HG03378 (cell line): ENCODE results near the gene BARX2.

ENCODE experiments used
- ATAC-seq: cut with Tn5 transposase; IDR thresholded peaks from one replicate; pipeline ENCODE4 v1.9.1; 2021; ENCODE audit warnings: mild to moderate bottlenecking, moderate library complexity; ENCODE audit not compliant: unreplicated experiment

The BARX2 gene

GRCh38 chr11:129435499-129436245, 60.0 kb downstream of the BARX2 start:
- no peak for ATAC-seq

GRCh38 chr11:129436573-129436972, 60.9 kb downstream of the BARX2 start:
- ATAC-seq = no peak

- no peak for ATAC-seq
Measured at GRCh38 chr11:129440028-129440713, 64.5 kb downstream of the BARX2 start.

- no peak for ATAC-seq
Measured at GRCh38 chr11:129442171-129442570, 66.5 kb downstream of the BARX2 start.

- ATAC-seq = no peak
Measured at GRCh38 chr11:129443276-129443675, 67.6 kb downstream of the BARX2 start.

GRCh38 chr11:129444274-129444673, 68.6 kb downstream of the BARX2 start:
- ATAC-seq = no peak

- ATAC-seq = no peak
Measured at GRCh38 chr11:129445226-129445625, 69.6 kb downstream of the BARX2 start.

GRCh38 chr11:129446572-129446971, 70.9 kb downstream of the BARX2 start:
- no peak for ATAC-seq

- no peak for ATAC-seq
Measured at GRCh38 chr11:129447654-129448239, 72.1 kb downstream of the BARX2 start.

GRCh38 chr11:129451524-129451923, 75.9 kb downstream of the BARX2 start:
- ATAC-seq = no peak

GRCh38 chr11:129453293-129453721, 77.7 kb downstream of the BARX2 start:
- no peak for ATAC-seq

- ATAC-seq = no peak
Measured at GRCh38 chr11:129455101-129455500, 79.5 kb downstream of the BARX2 start.

GRCh38 chr11:129455756-129456655, 80.4 kb downstream of the BARX2 start:
- no peak for ATAC-seq

- no peak for ATAC-seq
Measured at GRCh38 chr11:129457321-129457720, 81.7 kb downstream of the BARX2 start.

GRCh38 chr11:129458278-129458677, 82.6 kb downstream of the BARX2 start:
- no peak for ATAC-seq

- ATAC-seq = no peak
Measured at GRCh38 chr11:129458756-129459535, 83.3 kb downstream of the BARX2 start.

- no peak for ATAC-seq
Measured at GRCh38 chr11:129460714-129461113, 85.1 kb downstream of the BARX2 start.

GRCh38 chr11:129484068-129484467, 108.4 kb downstream of the BARX2 start:
- ATAC-seq = no peak

- ATAC-seq = no peak
Measured at GRCh38 chr11:129489249-129489648, 113.6 kb downstream of the BARX2 start.

- no peak for ATAC-seq
Measured at GRCh38 chr11:129490004-129490403, 114.4 kb downstream of the BARX2 start.
